Gastrocnemius medialis (tissue), 4 donors: Measurements from ENCODE around the gene SLC9A7. TPM values are rescaled to one million over a fixed set of nuclear protein-coding genes. Genes with fewer than 3 reads are reported as not detected.

Experiments used
- ATAC-seq, 2 donors: fragments of 150-250 bp; one replicate each; pipeline ENCODE4 v1.9.1; 2016
- DNase-seq, 2 donors: peaks; one replicate each; pipeline ENCODE4 v3.0.0-alpha.2; 2019
- H3K27ac ChIP-seq, 4 donors: fragments of 200-600 bp; sonication (generic); 1 replicate in 1 of 4; 2 replicates in 3 of 4; pipeline ENCODE4 v1.5.1; 2016 to 2018; ENCODE audit warnings: mild to moderate bottlenecking in 2 of 4, moderate library complexity in 1 of 4
- H3K27me3 ChIP-seq, 3 donors: fragments of 200-600 bp; sonication (generic) in 2 of 3; 1 replicate in 1 of 3; 2 replicates in 2 of 3; pipeline versions ENCODE4 v1.5.1 to v1.6.0; 2016 to 2019; ENCODE audit warnings: mild to moderate bottlenecking in 1 of 3, moderate library complexity in 1 of 3
- H3K36me3 ChIP-seq, 2 donors: fragments of 200-600 bp; sonication (generic) in 1 of 2; one replicate each; pipeline ENCODE4 v1.5.1; 2017 to 2018
- H3K4me1 ChIP-seq, 2 donors: fragments of 200-600 bp; sonication (generic) in 1 of 2; one replicate each; pipeline ENCODE4 v1.5.1; 2016 to 2017; ENCODE audit warnings: mild to moderate bottlenecking in 2 of 2
- H3K4me3 ChIP-seq, 4 donors: fragments of 200-600 bp; sonication (generic) in 3 of 4; 1 replicate in 1 of 4; 2 replicates in 3 of 4; pipeline ENCODE4 v1.5.1; 2016 to 2019; ENCODE audit warnings: mild to moderate bottlenecking in 2 of 4
- H3K9me3 ChIP-seq, 3 donors: fragments of 200-600 bp; sonication (generic) in 2 of 3; 1 replicate in 1 of 3; 2 replicates in 2 of 3; pipeline ENCODE4 v1.5.1; 2016 to 2019
- POLR2A ChIP-seq, 2 donors: fragments of 450-650 bp; IDR thresholded peaks; one replicate each; pipeline ENCODE4 v1.6.1; 2017; ENCODE audit warnings: antibody characterized with exemption in 2 of 2, mild to moderate bottlenecking in 2 of 2, moderate library complexity in 2 of 2
- in situ Hi-C, 4 donors: fragments of 200-750 bp; cut with MboI; loops; one replicate each; pipeline versions ENCODE4 v1.15.0 to v1.8.0; 2017; ENCODE audit warnings: low sequenced_read_pairs in 4 of 4
- intact Hi-C: fragments of 100-400 bp; cut with DNase I; formaldehyde crosslinking; loops from one replicate; pipeline ENCODE4 v1.15.1; 2023; ENCODE audit warnings: low total_unique reads
- total RNA-seq, 4 donors: library from RNA; depleted of rRNA; stranded (reverse); fragments of >200 nt; gene quantifications; one replicate each; pipeline versions ENCODE4 v1.1.0 to v1.2.3, GENCODE V29; 2016
- TF ChIP-seq, protein P1 (sequence below), 5 experiments: fragments of 450-650 bp in 3 of 5; fragments of 200-600 bp in 2 of 5; sonication (generic) in 2 of 5; IDR thresholded peaks in 4 of 5; conservative IDR thresholded peaks in 1 of 5; 1 replicate in 4 of 5; 2 replicates in 1 of 5; pipeline ENCODE4 v1.5.1; 2016 to 2019; ENCODE audit warnings: antibody characterized with exemption in 5 of 5, mild to moderate bottlenecking in 3 of 5, moderate library complexity in 3 of 5

SLC9A7 gene
- total RNA-seq, 4 donors from 2014 or later = 13.3 to 27.4 (median 20.0) TPM

DNA sequence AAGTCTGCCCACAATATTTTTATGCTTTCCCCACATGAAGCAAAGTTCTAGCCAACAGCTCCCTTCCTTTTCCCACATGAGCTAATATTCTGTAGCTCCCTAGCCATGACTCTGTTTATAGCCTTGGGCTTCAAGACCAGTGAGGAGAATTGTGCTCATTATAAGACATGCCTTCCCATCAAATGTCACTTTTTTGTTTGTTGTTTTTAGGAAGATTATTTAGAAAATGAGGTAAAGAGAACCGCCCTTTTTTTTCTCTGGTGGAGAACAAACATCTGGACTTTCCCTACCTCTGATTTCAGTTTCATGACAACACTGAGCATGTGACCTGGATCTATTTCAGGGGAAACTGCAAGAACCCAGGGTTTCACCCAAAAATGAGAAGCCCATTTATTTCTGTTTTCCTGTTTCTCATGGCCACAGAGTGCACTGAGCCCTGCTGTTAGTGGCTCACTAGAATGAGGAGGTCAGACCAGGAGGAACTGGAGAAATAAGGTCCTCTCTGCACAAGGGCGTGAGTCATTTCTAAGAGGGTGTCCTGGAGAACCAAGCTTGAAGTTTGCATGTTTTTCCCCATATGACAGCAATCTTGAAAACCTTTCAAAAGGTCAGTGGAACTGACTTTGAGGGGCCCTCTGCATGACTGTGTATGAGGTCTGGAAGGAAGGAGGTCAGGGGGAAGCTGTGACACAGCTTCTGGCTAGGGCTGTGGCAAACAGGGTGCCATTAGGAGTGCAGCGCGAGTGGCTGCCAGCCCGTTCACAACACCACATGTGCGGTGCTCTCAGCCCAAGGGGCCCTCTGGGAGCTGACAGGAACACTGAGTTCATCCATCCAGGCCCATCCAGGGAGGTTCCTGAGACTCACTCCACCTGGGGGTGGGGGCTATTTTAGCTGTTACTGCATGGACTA lies 130.2 kb downstream of the SLC9A7 start:
- ATAC-seq (peak; percentile 57 to 64), DNase-seq (peak; percentile 49 to 77)
- TF ChIP-seq, protein P1, sequence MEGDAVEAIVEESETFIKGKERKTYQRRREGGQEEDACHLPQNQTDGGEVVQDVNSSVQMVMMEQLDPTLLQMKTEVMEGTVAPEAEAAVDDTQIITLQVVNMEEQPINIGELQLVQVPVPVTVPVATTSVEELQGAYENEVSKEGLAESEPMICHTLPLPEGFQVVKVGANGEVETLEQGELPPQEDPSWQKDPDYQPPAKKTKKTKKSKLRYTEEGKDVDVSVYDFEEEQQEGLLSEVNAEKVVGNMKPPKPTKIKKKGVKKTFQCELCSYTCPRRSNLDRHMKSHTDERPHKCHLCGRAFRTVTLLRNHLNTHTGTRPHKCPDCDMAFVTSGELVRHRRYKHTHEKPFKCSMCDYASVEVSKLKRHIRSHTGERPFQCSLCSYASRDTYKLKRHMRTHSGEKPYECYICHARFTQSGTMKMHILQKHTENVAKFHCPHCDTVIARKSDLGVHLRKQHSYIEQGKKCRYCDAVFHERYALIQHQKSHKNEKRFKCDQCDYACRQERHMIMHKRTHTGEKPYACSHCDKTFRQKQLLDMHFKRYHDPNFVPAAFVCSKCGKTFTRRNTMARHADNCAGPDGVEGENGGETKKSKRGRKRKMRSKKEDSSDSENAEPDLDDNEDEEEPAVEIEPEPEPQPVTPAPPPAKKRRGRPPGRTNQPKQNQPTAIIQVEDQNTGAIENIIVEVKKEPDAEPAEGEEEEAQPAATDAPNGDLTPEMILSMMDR (IDR thresholded peaks at IDR 0.05 in 4 of 5, conservative IDR thresholded peaks at IDR 0.05 in 1 of 5) = no peak
- TF ChIP-seq POLR2A (IDR thresholded peaks at IDR 0.05) = no peak
- intact Hi-C loops = loop anchor here (5.0 kb wide), 1 partner anchor 41 kb away; no protein-coding TSS in a partner anchor
- no peaks in the 10 kb centered on the region for H3K27me3 ChIP-seq
- in situ Hi-C loops = no loop called here
- H3K4me3 ChIP-seq = no peak overlapping the region
- H3K9me3 ChIP-seq = no peaks in the 10 kb centered on the region
- no peaks in the 10 kb centered on the region for H3K36me3 ChIP-seq
- peak overlapping the region; percentile 23 to 62 (median 52) for H3K27ac ChIP-seq
- peaks cover 0 to 22% of the 10 kb centered on the region in 2 donors for H3K4me1 ChIP-seq

GRCh38 chrX:46627711-46628419 lies 131.1 kb downstream of the SLC9A7 start:
- Histone ChIP-seq H3K27ac (peak overlapping the region; percentile 23 to 62 (median 52)), H3K27me3 (no peaks in the 10 kb centered on the region), H3K4me1 (peaks cover 0 to 20% of the 10 kb centered on the region in 2 donors), H3K4me3 (no peak overlapping the region), H3K36me3 (no peaks in the 10 kb centered on the region), H3K9me3 (no peaks in the 10 kb centered on the region)
- ATAC-seq (peak; percentile 41 to 49), DNase-seq (peak; percentile 13 to 49)
- TF ChIP-seq POLR2A (IDR thresholded peaks at IDR 0.05) = no peak
- TF ChIP-seq, protein P1 (IDR thresholded peaks at IDR 0.05 in 4 of 5, conservative IDR thresholded peaks at IDR 0.05 in 1 of 5) = no peak
- in situ Hi-C loops = no loop called here
- intact Hi-C loops = loop anchor here (5.0 kb wide), 1 partner anchor 41 kb away; no protein-coding TSS in a partner anchor

DNA sequence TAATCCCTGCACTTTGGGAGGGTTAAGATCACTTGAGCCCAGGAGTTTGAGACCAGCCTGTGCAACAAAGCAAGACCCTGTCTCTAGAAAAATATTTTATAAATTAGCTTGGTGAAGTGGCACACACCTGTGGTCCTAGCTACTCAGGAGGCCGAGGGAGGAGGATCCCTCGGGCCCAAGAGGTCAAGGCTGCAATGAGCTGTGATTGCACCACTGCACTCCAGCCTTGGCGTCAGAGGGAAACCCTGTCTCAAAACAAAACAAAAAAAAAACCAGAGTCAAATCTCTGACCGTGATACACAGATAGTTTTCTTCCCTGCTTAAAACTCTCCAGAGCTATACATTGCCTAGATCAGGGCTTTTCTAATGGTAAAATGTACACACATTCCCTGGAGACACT lies 131.9 kb downstream of the SLC9A7 start:
- H3K9me3 ChIP-seq = no peaks in the 10 kb centered on the region
- ATAC-seq (no peak), DNase-seq (no peak)
- peaks cover 0 to 17% of the 10 kb centered on the region in 2 donors for H3K4me1 ChIP-seq
- H3K36me3 ChIP-seq = no peaks in the 10 kb centered on the region
- H3K27ac ChIP-seq = peak overlapping the region; percentile 12 to 62 (median 52)
- in situ Hi-C loops (no loop called here), intact Hi-C loops (loop anchor here (5.0 kb wide), 1 partner anchor 40 kb away; no protein-coding TSS in a partner anchor)
- no peak overlapping the region for H3K4me3 ChIP-seq
- H3K27me3 ChIP-seq = no peaks in the 10 kb centered on the region
- no peak for TF ChIP-seq POLR2A (IDR thresholded peaks at IDR 0.05)
- TF ChIP-seq, protein P1 (IDR thresholded peaks at IDR 0.05 in 4 of 5, conservative IDR thresholded peaks at IDR 0.05 in 1 of 5) = no peak

DNA sequence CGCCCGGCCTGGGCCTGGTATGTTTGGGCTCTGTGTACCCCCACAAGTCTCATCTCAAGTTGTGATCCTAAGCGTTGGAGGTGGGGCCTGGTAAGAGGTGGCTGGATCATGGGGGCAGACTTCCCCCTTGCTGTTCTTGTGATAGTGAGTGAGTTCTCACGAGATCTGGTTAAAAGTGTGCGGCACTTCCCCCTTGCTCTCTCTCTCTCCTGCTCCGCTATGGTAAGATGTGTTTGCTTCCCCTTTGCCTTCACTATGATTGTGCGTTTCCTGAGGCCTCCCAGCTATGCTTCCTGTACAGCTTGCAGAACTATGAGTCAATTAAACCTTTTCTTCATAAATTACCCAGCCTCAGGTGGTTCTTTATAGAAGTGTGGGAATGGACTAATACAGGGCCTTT lies 132.4 kb downstream of the SLC9A7 start:
- intact Hi-C loops = loop anchor here (5.0 kb wide), 1 partner anchor 39 kb away; no protein-coding TSS in a partner anchor
- Histone ChIP-seq H3K27me3 (no peaks in the 10 kb centered on the region), H3K9me3 (no peaks in the 10 kb centered on the region), H3K27ac (peak overlapping the region in 3 of 4 donors; percentile 5 to 62 (median 59)), H3K36me3 (no peaks in the 10 kb centered on the region), H3K4me3 (no peak overlapping the region), H3K4me1 (peaks cover 0 to 17% of the 10 kb centered on the region in 2 donors)
- peak in 1 of 2 donors; percentile 14 for DNase-seq
- no peak for TF ChIP-seq POLR2A (IDR thresholded peaks at IDR 0.05)
- TF ChIP-seq, protein P1 (IDR thresholded peaks at IDR 0.05 in 4 of 5, conservative IDR thresholded peaks at IDR 0.05 in 1 of 5) = no peak
- ATAC-seq = no peak
- in situ Hi-C loops = no loop called here
